ENCODE data around the gene ATP8A2.

Gene ATP8A2

GRCh38 chr13:25682276-25682675 is 310.5 kb downstream of the ATP8A2 start:
- ATAC-seq (ENCODE audit: low read depth) (no peak), DNase-seq (ENCODE audit: low spot score) (no peak)
- H3K4me3 ChIP-seq (ENCODE audit: severe bottlenecking): no peak overlapping the region
- H3K27ac ChIP-seq (ENCODE audit: poor library complexity, severe bottlenecking): no peak overlapping the region
- no peaks in the 10 kb centered on the region for H3K4me1 ChIP-seq (ENCODE audit: insufficient read depth, poor library complexity, severe bottlenecking)
- TF ChIP-seq CTCF (IDR thresholded peaks at IDR 0.05; ENCODE audit: poor library complexity, severe bottlenecking): no peak
- no peaks in the 10 kb centered on the region for H3K36me3 ChIP-seq (ENCODE audit: low read depth)
- H3K9me3 ChIP-seq (ENCODE audit: severe bottlenecking): no peaks in the 10 kb centered on the region
- no peaks in the 10 kb centered on the region for H3K27me3 ChIP-seq (ENCODE audit: insufficient read depth, poor library complexity, severe bottlenecking)

- no peak overlapping the region for H3K4me3 ChIP-seq (ENCODE audit: severe bottlenecking)
- DNase-seq (ENCODE audit: low spot score): no peak
- H3K27me3 ChIP-seq (ENCODE audit: insufficient read depth, poor library complexity, severe bottlenecking): no peaks in the 10 kb centered on the region
- no peak for TF ChIP-seq CTCF (IDR thresholded peaks at IDR 0.05; ENCODE audit: poor library complexity, severe bottlenecking)
- ATAC-seq (ENCODE audit: low read depth): no peak
- no peak overlapping the region for H3K27ac ChIP-seq (ENCODE audit: poor library complexity, severe bottlenecking)
- no peaks in the 10 kb centered on the region for H3K36me3 ChIP-seq (ENCODE audit: low read depth)
- no peaks in the 10 kb centered on the region for H3K4me1 ChIP-seq (ENCODE audit: insufficient read depth, poor library complexity, severe bottlenecking)
- H3K9me3 ChIP-seq (ENCODE audit: severe bottlenecking): no peaks in the 10 kb centered on the region
These were observed 311.3 kb downstream of the ATP8A2 start for GRCh38 chr13:25683056-25683455.

- ATAC-seq (ENCODE audit: low read depth) (no peak), DNase-seq (ENCODE audit: low spot score) (no peak)
- Histone ChIP-seq H3K27ac (ENCODE audit: poor library complexity, severe bottlenecking) (no peak overlapping the region), H3K4me3 (ENCODE audit: severe bottlenecking) (no peak overlapping the region), H3K4me1 (ENCODE audit: insufficient read depth, poor library complexity, severe bottlenecking) (no peaks in the 10 kb centered on the region), H3K27me3 (ENCODE audit: insufficient read depth, poor library complexity, severe bottlenecking) (no peaks in the 10 kb centered on the region), H3K36me3 (ENCODE audit: low read depth) (no peaks in the 10 kb centered on the region), H3K9me3 (ENCODE audit: severe bottlenecking) (no peaks in the 10 kb centered on the region)
- TF ChIP-seq CTCF (IDR thresholded peaks at IDR 0.05; ENCODE audit: poor library complexity, severe bottlenecking): no peak
These were observed 312.0 kb downstream of the ATP8A2 start for GRCh38 chr13:25683662-25684370.

GRCh38 chr13:25684491-25684890 is 312.7 kb downstream of the ATP8A2 start:
- DNase-seq (ENCODE audit: low spot score) (no peak), ATAC-seq (ENCODE audit: low read depth) (no peak)
- Histone ChIP-seq H3K4me1 (ENCODE audit: insufficient read depth, poor library complexity, severe bottlenecking) (no peaks in the 10 kb centered on the region), H3K4me3 (ENCODE audit: severe bottlenecking) (no peak overlapping the region), H3K36me3 (ENCODE audit: low read depth) (no peaks in the 10 kb centered on the region), H3K27ac (ENCODE audit: poor library complexity, severe bottlenecking) (no peak overlapping the region), H3K27me3 (ENCODE audit: insufficient read depth, poor library complexity, severe bottlenecking) (no peaks in the 10 kb centered on the region), H3K9me3 (ENCODE audit: severe bottlenecking) (no peaks in the 10 kb centered on the region)
- TF ChIP-seq CTCF (IDR thresholded peaks at IDR 0.05; ENCODE audit: poor library complexity, severe bottlenecking): no peak

DNA sequence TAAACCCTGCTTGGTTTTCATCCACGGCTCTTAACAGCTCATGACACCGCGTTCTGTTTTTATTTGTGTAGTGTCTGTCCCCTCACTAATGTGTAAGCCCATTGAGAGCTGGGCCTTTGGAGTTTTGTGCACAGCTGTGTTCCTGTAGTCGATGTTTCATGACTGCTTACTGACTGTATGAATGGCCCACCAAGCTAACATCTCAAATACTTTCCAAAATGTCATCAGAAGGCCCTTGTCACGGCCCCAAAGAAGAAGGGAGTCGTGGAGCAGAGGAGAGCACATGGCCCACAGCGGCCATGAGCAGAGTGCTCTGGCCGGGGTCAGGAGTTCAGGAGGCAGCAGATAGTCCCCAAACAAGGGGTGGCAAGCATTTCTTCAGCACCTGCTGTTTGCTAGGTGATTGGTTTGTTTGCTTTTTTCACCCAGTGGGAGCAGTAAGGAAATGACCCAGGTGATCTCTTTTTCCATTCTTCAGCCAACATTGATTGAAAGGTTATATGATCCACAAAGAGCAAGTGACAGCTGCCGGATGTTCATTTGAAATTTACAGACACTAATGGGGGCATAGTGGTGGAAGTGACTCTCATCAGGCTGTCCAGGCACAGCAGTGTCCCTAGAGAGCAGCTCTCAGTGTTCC is 315.2 kb downstream of the ATP8A2 start:
- Histone ChIP-seq H3K27ac (ENCODE audit: poor library complexity, severe bottlenecking) (no peak overlapping the region), H3K9me3 (ENCODE audit: severe bottlenecking) (no peaks in the 10 kb centered on the region), H3K4me1 (ENCODE audit: insufficient read depth, poor library complexity, severe bottlenecking) (no peaks in the 10 kb centered on the region), H3K36me3 (ENCODE audit: low read depth) (no peaks in the 10 kb centered on the region), H3K27me3 (ENCODE audit: insufficient read depth, poor library complexity, severe bottlenecking) (no peaks in the 10 kb centered on the region), H3K4me3 (ENCODE audit: severe bottlenecking) (no peak overlapping the region)
- no peak for TF ChIP-seq CTCF (IDR thresholded peaks at IDR 0.05; ENCODE audit: poor library complexity, severe bottlenecking)
- ATAC-seq (ENCODE audit: low read depth) (no peak), DNase-seq (ENCODE audit: low spot score) (no peak)

Measured in RWPE2 (cell line).